IMR-90 (cell line): Measurements from ENCODE around the gene PCYT1A. TPM values are rescaled to one million over a fixed set of nuclear protein-coding genes. Genes with fewer than 3 reads are reported as not detected.
"Not testable (repeated sequence)": the region's sequence is repeated elsewhere in the genome, so short reads cannot be mapped to it uniquely, and the experiment has no call there.

Experiments
- ATAC-seq: fragments of 200-7000 bp; cut with Tn5 transposase; 2 replicates; pipeline ENCODE4 v1.9.1; 2020; ENCODE audit warnings: low read depth, mild to moderate bottlenecking, moderate library complexity
- BruUV-seq: library from RNA; stranded (reverse); fragments of 400-500 nt; replicated peaks from 2 replicates; lab custom pipeline; 2021; lab: Mats Ljungman, UMichigan
- CTCF ChIA-PET: fragments of 300-600 bp; formaldehyde crosslinking; extraction: SDS; loops from one replicate; lab custom pipeline; 2021; ENCODE audit warnings: antibody characterized with exemption; lab: Yijun Ruan, JAX
- POLR2A ChIA-PET: fragments of 300-600 bp; sonication (Branson Sonifier 250); formaldehyde crosslinking; loops from one replicate; lab custom pipeline; 2022; ENCODE audit warnings: antibody characterized with exemption; ENCODE audit not compliant: unreplicated experiment; lab: Charles Lee
- DNase-seq: peaks from one replicate; pipeline ENCODE4 v3.0.0; 2013
- H2AFZ ChIP-seq: replicated peaks from 2 replicates; pipeline ENCODE3; 2013; ENCODE audit warnings: low read length, mild to moderate bottlenecking; ENCODE audit not compliant: poor library complexity
- H2AK5ac ChIP-seq: 2 replicates; pipeline ENCODE4 v1.6.1; 2013; ENCODE audit warnings: low read depth, low read length, inconsistent platforms
- H2AK9ac ChIP-seq: replicated peaks from 2 replicates; pipeline ENCODE3; 2013; ENCODE audit warnings: mild to moderate bottlenecking, low read depth, low read length, moderate library complexity; ENCODE audit not compliant: poor library complexity
- H2BK120ac ChIP-seq: 2 replicates; pipeline ENCODE4 v1.6.1; 2013; ENCODE audit warnings: low read depth, low read length, inconsistent platforms
- H2BK15ac ChIP-seq: 3 replicates; pipeline ENCODE4 v1.6.1; 2013; ENCODE audit warnings: low read depth, low read length, inconsistent platforms
- H2BK20ac ChIP-seq: 2 replicates; pipeline ENCODE4 v1.6.1; 2013; ENCODE audit warnings: low read depth, mild to moderate bottlenecking, inconsistent platforms, low read length, moderate library complexity
- H2BK5ac ChIP-seq: 2 replicates; pipeline ENCODE4 v1.6.1; 2013; ENCODE audit warnings: mild to moderate bottlenecking, low read depth, low read length, inconsistent platforms; ENCODE audit not compliant: poor library complexity, severe bottlenecking
- H3K14ac ChIP-seq: replicated peaks from 2 replicates; pipeline ENCODE4 v1.6.1; 2013; ENCODE audit warnings: low read depth, low read length, inconsistent platforms
- H3K18ac ChIP-seq: 2 replicates; pipeline ENCODE4 v1.6.1; 2013; ENCODE audit warnings: low read depth, low read length, control low read depth
- H3K23ac ChIP-seq: 2 replicates; pipeline ENCODE4 v1.6.1; 2013; ENCODE audit warnings: low read depth, low read length, inconsistent platforms
- H3K27ac ChIP-seq: 2 replicates; pipeline ENCODE4 v1.5.1; 2013; ENCODE audit warnings: mild to moderate bottlenecking, control low read depth, low read length; ENCODE audit not compliant: insufficient read depth
- H3K27me3 ChIP-seq: 2 replicates; pipeline ENCODE4 v1.6.1; 2013; ENCODE audit warnings: low read length; ENCODE audit not compliant: control insufficient read depth, insufficient read depth
- H3K36me3 ChIP-seq: 2 replicates; pipeline ENCODE4 v1.6.1; 2013; ENCODE audit warnings: low read length, mixed read lengths; ENCODE audit not compliant: control insufficient read depth, insufficient read depth
- H3K4ac ChIP-seq: 2 replicates; pipeline ENCODE4 v1.6.1; 2013; ENCODE audit warnings: low read depth, low read length, inconsistent platforms
- H3K4me1 ChIP-seq: 2 replicates; pipeline ENCODE4 v1.6.1; 2013; ENCODE audit warnings: low read length, mixed read lengths; ENCODE audit not compliant: control insufficient read depth, insufficient read depth
- H3K4me2 ChIP-seq: 2 replicates; pipeline ENCODE4 v1.6.1; 2013; ENCODE audit warnings: low read depth, mild to moderate bottlenecking, control low read depth, low read length, moderate library complexity
- H3K4me3 ChIP-seq: 2 replicates; pipeline ENCODE4 v1.5.1; 2013; ENCODE audit warnings: low read depth, mild to moderate bottlenecking, control low read depth, low read length, moderate library complexity; ENCODE audit not compliant: insufficient read depth
- H3K56ac ChIP-seq: 2 replicates; pipeline ENCODE4 v1.6.1; 2013; ENCODE audit warnings: low read length, inconsistent platforms; ENCODE audit not compliant: insufficient read depth; ENCODE audit errors: extremely low read depth
- H3K79me1 ChIP-seq, 2 experiments: 2 replicates each; pipeline ENCODE4 v1.6.1; 2013; ENCODE audit warnings: low read length in 2 of 2, inconsistent platforms in 1 of 2, low read depth in 1 of 2
- H3K9ac ChIP-seq: 2 replicates; pipeline ENCODE4 v1.6.1; 2013; ENCODE audit warnings: low read depth, low read length, control low read depth
- H3K9me1 ChIP-seq: 2 replicates; pipeline ENCODE4 v1.6.1; 2013; ENCODE audit warnings: low read length, inconsistent platforms; ENCODE audit not compliant: insufficient read depth
- H3K9me3 ChIP-seq: 2 replicates; pipeline ENCODE4 v1.6.1; 2013; ENCODE audit warnings: low read length; ENCODE audit not compliant: control insufficient read depth, insufficient read depth
- H4K20me1 ChIP-seq: 2 replicates; pipeline ENCODE4 v1.6.1; 2013; ENCODE audit warnings: low read length, inconsistent platforms; ENCODE audit not compliant: insufficient read depth
- H4K5ac ChIP-seq: 2 replicates; pipeline ENCODE4 v1.6.1; 2013; ENCODE audit warnings: mild to moderate bottlenecking, low read depth, low read length, control low read depth
- H4K8ac ChIP-seq, 2 experiments: 2 replicates each; pipeline ENCODE4 v1.6.1; 2013; ENCODE audit warnings: low read depth in 2 of 2, low read length in 2 of 2, control low read depth in 1 of 2, inconsistent platforms in 1 of 2
- H4K91ac ChIP-seq: 2 replicates; pipeline ENCODE4 v1.6.1; 2013; ENCODE audit warnings: low read depth, low read length, inconsistent platforms; ENCODE audit not compliant: insufficient read depth
- WGBS, 2 experiments: methylation state at CpG; one replicate each; pipeline versions ENCODE4 v1.1.5 to v1.1.7; 2013; ENCODE audit warnings: missing lambda C conversion rate in 2 of 2; ENCODE audit not compliant: insufficient read length in 1 of 2; ENCODE audit errors: extremely low coverage in 2 of 2; 5-methylcytosine and 5-hydroxymethylcytosine counted together
- dilution Hi-C: fragments of 300-500 bp; cut with HindIII; formaldehyde crosslinking; loops from one replicate; pipeline ENCODE4 v1.14.3; 2018; ENCODE audit warnings: low sequenced_read_pairs; ENCODE audit not compliant: unreplicated experiment
- in situ Hi-C: fragments of 300-500 bp; cut with MboI; formaldehyde crosslinking; loops from 3 replicates; pipeline ENCODE4 v1.14.3; 2019; ENCODE audit warnings: low sequenced_read_pairs, inconsistent platforms, mixed read lengths
- intact Hi-C: fragments of 100-400 bp; cut with micrococcal nuclease; formaldehyde crosslinking; loops from 2 replicates; pipeline ENCODE4 v1.10.0; 2022
- polyA plus RNA-seq, 3 experiments: library from polyadenylated mRNA; depleted of rRNA; stranded (reverse); fragments of >200 nt; gene quantifications; 2 replicates each; pipeline ENCODE4 v1.2.3, GENCODE V29; 2012; ENCODE audit warnings: low replicate concordance in 1 of 3
- total RNA-seq: library from RNA; depleted of rRNA; stranded (reverse); fragments of >200 nt; gene quantifications from 2 replicates; pipeline ENCODE4 v1.2.3, GENCODE V29; 2012

Gene PCYT1A
- total and polyA plus RNA-seq, 2 of the 4 experiments (the other 2 are of a cell fraction): 62.8 to 127 TPM

GRCh38 chr3:196205442-196206205, 81.9 kb downstream of the PCYT1A start:
- H3K4ac ChIP-seq, H2BK120ac ChIP-seq, in situ Hi-C loops, H3K4me3 ChIP-seq, dilution Hi-C loops, H3K18ac ChIP-seq, CTCF ChIA-PET, H3K9me3 ChIP-seq, ATAC-seq, H2BK5ac ChIP-seq, H2BK20ac ChIP-seq, H3K79me1 ChIP-seq, H3K23ac ChIP-seq, H3K4me2 ChIP-seq, H2AK5ac ChIP-seq, H3K4me1 ChIP-seq, H4K20me1 ChIP-seq, DNase-seq, H4K91ac ChIP-seq, H3K9me1 ChIP-seq, H3K56ac ChIP-seq, H4K8ac ChIP-seq, H3K27ac ChIP-seq, BruUV-seq, H2BK15ac ChIP-seq, H4K5ac ChIP-seq, H2AFZ ChIP-seq, H3K36me3 ChIP-seq, H2AK9ac ChIP-seq, H3K14ac ChIP-seq, H3K9ac ChIP-seq: not testable (repeated sequence)
- POLR2A ChIA-PET: interaction anchor here (0.6 kb wide), 1 partner anchor 23 kb away, joined by 13 read pairs; no protein-coding TSS in a partner anchor
- WGBS, 2 experiments: no CpG with 5 or more reads among the region's 9 CpGs
- peaks cover 18% of the 10 kb centered on the region for H3K27me3 ChIP-seq
- intact Hi-C loops: loop anchor here (5.0 kb wide), 1 partner anchor 348 kb away; no protein-coding TSS in a partner anchor
